Body of pancreas (tissue), 4 donors: ENCODE results near the gene FAM151A. TPM values are rescaled to one million over a fixed set of nuclear protein-coding genes. Genes with fewer than 3 reads are reported as not detected.
A peak's percentile ranks its signal among the peaks of the same experiment; 100 is the strongest.

Source experiments
- ATAC-seq: fragments of 150-250 bp; one replicate; pipeline ENCODE4 v1.9.1; 2016
- DNase-seq, 4 donors: peaks; one replicate each; pipeline ENCODE4 v3.0.0-alpha.2; 2019
- H3K27ac ChIP-seq, 4 donors: fragments of 200-600 bp; sonication (generic); 1 replicate in 3 of 4; 2 replicates in 1 of 4; pipeline versions ENCODE4 v1.5.1 to v1.6.1; 2016 to 2019; ENCODE audit warnings: mild to moderate bottlenecking in 1 of 4, mixed read lengths in 1 of 4, moderate library complexity in 1 of 4
- H3K27me3 ChIP-seq, 2 donors: fragments of 200-600 bp; sonication (generic); one replicate each; pipeline ENCODE4 v1.6.0; 2016; ENCODE audit warnings: mild to moderate bottlenecking in 1 of 2
- H3K36me3 ChIP-seq, 2 donors: fragments of 200-600 bp; sonication (generic); replicated peaks in 1 of 2; 2 replicates each; pipeline ENCODE4 v1.5.1; 2016; ENCODE audit warnings: low read depth in 2 of 2; ENCODE audit not compliant: insufficient read depth in 1 of 2
- H3K4me1 ChIP-seq: fragments of 200-600 bp; sonication (generic); one replicate; pipeline ENCODE4 v1.6.0; 2016
- H3K4me3 ChIP-seq, 2 donors: fragments of 200-600 bp; sonication (generic); 1 replicate in 1 of 2; 2 replicates in 1 of 2; pipeline ENCODE4 v1.5.1; 2016 to 2019
- H3K9me3 ChIP-seq, 3 donors: fragments of 200-600 bp; sonication (generic); 1 replicate in 2 of 3; 2 replicates in 1 of 3; pipeline ENCODE4 v1.5.1; 2016
- CTCF ChIP-seq, 7 experiments: fragments of 450-650 bp in 4 of 7; fragments of 200-600 bp in 3 of 7; sonication (generic) in 3 of 7; IDR thresholded peaks; one replicate each; pipeline ENCODE4 v1.5.1; 2016 to 2019; ENCODE audit warnings: antibody characterized with exemption in 7 of 7
- POLR2A ChIP-seq, 3 donors: fragments of 450-650 bp; IDR thresholded peaks; one replicate each; pipeline ENCODE4 v1.6.1; 2016; ENCODE audit warnings: antibody characterized with exemption in 3 of 3, mild to moderate bottlenecking in 2 of 3
- WGBS, 2 donors: methylation state at CpG; one replicate each; pipeline ENCODE4 v1.1.5; 2017; 5-methylcytosine and 5-hydroxymethylcytosine counted together
- intact Hi-C: fragments of 100-400 bp; cut with DNase I; formaldehyde crosslinking; loops from one replicate; pipeline ENCODE4 v1.15.1; 2023
- total RNA-seq, 2 donors: library from RNA; depleted of rRNA; stranded (reverse); fragments of >200 nt; gene quantifications; one replicate each; pipeline ENCODE4 v1.1.0, GENCODE V29; 2016

Gene FAM151A
- total RNA-seq, 2 donors from 2014 or later, result not detected

GRCh38 chr1:54565113-54565501 is 58.2 kb downstream of the FAM151A start:
- TF ChIP-seq CTCF (IDR thresholded peaks at IDR 0.05) (no peak), POLR2A (IDR thresholded peaks at IDR 0.05) (no peak)
- H3K9me3 ChIP-seq, result no peaks in the 10 kb centered on the region
- peaks cover 17% of the 10 kb centered on the region for H3K4me1 ChIP-seq
- 75 to 87% methylated on average over 4 of the region's 4 CpGs for WGBS, 2 donors
- DNase-seq (no peak), ATAC-seq (no peak)
- H3K27me3 ChIP-seq, result no peaks in the 10 kb centered on the region
- intact Hi-C loops, result no loop called here
- H3K27ac ChIP-seq, result peak overlapping the region in 1 of 4 donors; percentile 55
- no peaks in the 10 kb centered on the region for H3K36me3 ChIP-seq
- no peak overlapping the region for H3K4me3 ChIP-seq

DNA sequence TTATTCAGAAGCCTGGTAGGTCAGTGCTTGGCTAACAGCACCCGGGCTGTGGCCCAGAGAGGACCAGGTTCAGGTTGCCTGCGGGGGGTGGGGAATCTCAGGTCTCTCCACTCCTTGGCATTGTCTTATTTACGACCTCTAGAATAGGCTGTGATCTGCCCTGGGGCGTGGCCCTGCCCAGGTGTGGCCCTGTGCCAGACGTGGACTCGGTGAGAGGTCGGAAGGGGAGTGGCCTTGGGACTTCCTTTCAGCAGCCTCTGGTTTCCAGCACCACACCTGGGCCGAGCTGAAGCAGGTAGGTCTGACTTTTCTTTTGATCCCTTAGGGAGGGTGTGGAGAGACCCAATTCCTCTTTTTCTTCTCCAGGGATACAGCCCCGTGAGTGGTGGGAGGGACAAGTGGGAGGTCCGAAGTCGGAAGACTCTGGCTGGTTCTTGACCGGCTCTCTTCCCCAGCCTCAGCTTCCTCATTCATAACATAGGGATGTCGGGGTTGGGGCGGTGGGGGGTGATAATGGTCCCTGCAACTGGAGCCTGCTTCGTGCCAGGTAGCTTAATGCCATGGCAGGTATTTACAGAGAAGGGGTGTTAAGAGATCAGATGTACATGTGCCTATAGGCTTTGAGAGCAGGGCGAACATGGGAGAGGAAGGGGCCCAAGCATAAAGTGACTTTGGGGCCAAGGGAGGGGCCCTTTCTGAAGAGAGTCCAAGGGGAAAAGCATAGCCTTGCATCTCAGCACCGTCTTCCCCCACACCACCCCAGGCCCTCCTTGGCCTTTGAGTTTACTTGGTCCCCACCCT is 58.8 kb downstream of the FAM151A start:
- Histone ChIP-seq H3K9me3 (no peaks in the 10 kb centered on the region), H3K27ac (peak overlapping the region in 1 of 4 donors; percentile 55), H3K4me1 (peaks cover 17% of the 10 kb centered on the region), H3K27me3 (no peaks in the 10 kb centered on the region), H3K36me3 (no peaks in the 10 kb centered on the region), H3K4me3 (no peak overlapping the region)
- intact Hi-C loops, result no loop called here
- TF ChIP-seq POLR2A (IDR thresholded peaks at IDR 0.05) (peak in 1 of 3 donors; percentile 39), CTCF (IDR thresholded peaks at IDR 0.05) (no peak)
- DNase-seq, result peak; percentile 77 to 93 (median 84)
- WGBS, 2 donors, result 42 to 43% methylated on average over 17 of the region's 17 CpGs
- peak; percentile 91 for ATAC-seq

DNA sequence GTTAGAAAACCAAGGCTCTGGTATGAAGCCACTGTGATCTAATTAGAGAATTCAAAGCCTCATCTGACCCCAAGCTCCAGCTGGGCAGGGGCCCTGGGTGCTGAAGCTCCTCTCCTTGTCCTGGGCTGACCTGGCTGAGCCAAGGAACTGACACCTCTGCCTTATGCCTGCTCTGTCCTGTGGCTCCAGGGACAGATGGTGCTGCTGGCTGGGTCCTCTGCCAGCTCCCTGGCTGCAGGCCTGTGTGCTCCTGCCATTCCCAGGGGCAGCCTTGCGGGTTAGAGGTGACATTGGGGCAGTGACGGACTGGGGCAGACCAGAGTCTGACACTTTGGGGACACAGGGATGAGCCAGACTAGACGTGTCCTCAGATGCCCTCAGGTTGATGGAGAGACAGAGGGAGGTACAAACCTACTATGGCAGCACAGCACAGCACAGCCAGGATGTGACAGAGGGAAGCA is 63.5 kb downstream of the FAM151A start:
- DNase-seq, result no peak
- Histone ChIP-seq H3K36me3 (no peaks in the 10 kb centered on the region), H3K4me3 (no peak overlapping the region), H3K4me1 (peaks cover 10% of the 10 kb centered on the region), H3K9me3 (no peaks in the 10 kb centered on the region), H3K27me3 (no peaks in the 10 kb centered on the region), H3K27ac (no peak overlapping the region)
- intact Hi-C loops, result no loop called here
- 63 to 75% methylated on average over 3 of the region's 3 CpGs for WGBS, 2 donors
- no peak for ATAC-seq
- TF ChIP-seq CTCF (IDR thresholded peaks at IDR 0.05) (no peak), POLR2A (IDR thresholded peaks at IDR 0.05) (no peak)

Other genes starting within 250 kb of the FAM151A start
- 10 to 100 TPM in 1 of 2 donors, 1 to 10 TPM in 1; 7.9 to 23.1 TPM for gene SSBP3, start 217.1 kb downstream of the FAM151A start, total RNA-seq
- 1 to 10 TPM; 3.9 to 6.3 TPM for gene ACOT11, start 75.3 kb downstream of the FAM151A start, total RNA-seq
- 1 to 10 TPM in 1 of 2 donors, under 1 TPM in 1; 0.66 to 2.6 TPM for gene MROH7, start 18.3 kb upstream of the FAM151A start, total RNA-seq
- gene TTC4, start 92.3 kb upstream of the FAM151A start, total RNA-seq, result 10 to 100 TPM; 15.0 to 21.1 TPM
- 1 to 10 TPM in 1 of 2 donors, under 1 TPM in 1; 0.66 to 2.3 TPM for gene PARS2, start 141.0 kb upstream of the FAM151A start, total RNA-seq
- gene TTC22, start 177.8 kb upstream of the FAM151A start, total RNA-seq, result 10 to 100 TPM; 12.2 to 15.6 TPM